Mucosa of rectum (tissue), 2 donors: Measurements from ENCODE around the gene MRPL14.

Experiments
- H3K27ac ChIP-seq, 2 donors: one replicate each; pipeline ENCODE4 v1.7.0; 2013; ENCODE audit warnings: inconsistent platforms in 2 of 2, low read depth in 2 of 2, low read length in 2 of 2
- H3K27me3 ChIP-seq, 2 donors: one replicate each; pipeline ENCODE4 v1.7.0; 2013; ENCODE audit warnings: low read length in 2 of 2; ENCODE audit not compliant: control insufficient read depth in 2 of 2, insufficient read depth in 2 of 2
- H3K36me3 ChIP-seq, 2 donors: one replicate each; pipeline ENCODE4 v1.7.0; 2013; ENCODE audit warnings: low read length in 2 of 2; ENCODE audit not compliant: control insufficient read depth in 2 of 2, insufficient read depth in 2 of 2
- H3K4me1 ChIP-seq, 2 donors: one replicate each; pipeline ENCODE4 v1.7.0; 2013; ENCODE audit warnings: low read length in 2 of 2, mild to moderate bottlenecking in 1 of 2; ENCODE audit not compliant: control insufficient read depth in 2 of 2, insufficient read depth in 2 of 2
- H3K4me3 ChIP-seq, 2 donors: one replicate each; pipeline ENCODE4 v1.7.0; 2013; ENCODE audit warnings: low read length in 2 of 2
- H3K9ac ChIP-seq, 2 donors: one replicate each; pipeline ENCODE4 v1.7.0; 2013; ENCODE audit warnings: low read length in 2 of 2, low read depth in 1 of 2, mild to moderate bottlenecking in 1 of 2
- H3K9me3 ChIP-seq, 2 donors: one replicate each; pipeline ENCODE4 v1.7.0; 2013; ENCODE audit warnings: low read length in 2 of 2; ENCODE audit not compliant: control insufficient read depth in 2 of 2
- donor health status: healthy.
- donor health status: Normal muscosa, but diverticular disease.

Gene MRPL14

GRCh38 chr6:44081753-44082152 is 45.5 kb downstream of the MRPL14 start:
- Histone ChIP-seq H3K4me1 (peaks cover 6 to 20% of the 10 kb centered on the region in 2 donors), H3K9me3 (no peaks in the 10 kb centered on the region), H3K27me3 (no peaks in the 10 kb centered on the region), H3K4me3 (no peak overlapping the region), H3K36me3 (no peaks in the 10 kb centered on the region), H3K9ac (no peak overlapping the region), H3K27ac (no peak overlapping the region)

DNA sequence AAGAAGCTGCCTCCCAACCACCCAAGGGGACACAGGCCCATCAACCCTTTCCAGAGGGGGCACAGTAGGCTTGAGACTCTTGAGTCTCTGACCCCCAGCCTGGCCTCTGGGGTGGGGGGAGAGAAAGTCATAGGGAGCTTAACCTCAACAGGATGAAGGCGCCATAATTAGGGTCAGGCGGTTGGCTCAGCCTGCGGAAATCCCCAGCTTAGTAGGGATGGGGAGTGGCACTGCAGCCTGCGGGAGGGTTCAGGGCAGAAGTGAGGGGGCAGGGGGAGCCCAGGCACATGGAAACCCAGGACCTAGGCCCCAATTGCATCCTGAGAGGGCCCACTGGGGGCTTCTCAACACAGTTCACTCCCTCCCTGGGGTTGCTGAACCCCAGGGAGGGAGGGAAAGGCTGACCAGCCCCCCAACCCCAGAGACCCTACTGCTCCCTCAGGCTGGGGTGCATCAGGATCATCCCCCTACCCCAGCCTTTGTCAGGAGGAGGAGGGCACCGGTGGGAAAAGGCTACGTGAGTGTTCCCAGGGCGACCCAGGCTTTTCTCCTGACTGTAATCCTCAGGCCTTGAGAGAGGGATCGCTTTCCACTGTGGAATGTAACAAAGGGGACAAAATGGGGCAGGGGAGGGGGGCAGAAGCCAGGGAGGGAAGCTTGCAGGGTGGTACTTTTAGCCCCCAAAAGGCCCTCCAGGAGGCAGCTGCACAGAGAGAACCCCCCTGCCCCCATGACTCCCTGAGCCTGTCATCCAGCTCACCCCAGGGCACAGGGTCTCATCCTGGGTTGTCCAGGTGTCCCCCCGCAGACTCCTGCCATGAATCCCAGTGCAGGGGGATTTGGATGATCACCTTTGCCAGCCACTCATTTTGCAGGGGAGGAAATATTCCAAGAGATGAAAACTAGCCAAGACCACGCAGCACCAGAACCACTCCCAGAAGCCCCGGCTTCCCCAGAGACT is 46.4 kb downstream of the MRPL14 start:
- Histone ChIP-seq H3K36me3 (no peaks in the 10 kb centered on the region), H3K4me3 (no peak overlapping the region), H3K27ac (no peak overlapping the region), H3K9ac (no peak overlapping the region), H3K9me3 (no peaks in the 10 kb centered on the region), H3K4me1 (peaks cover 7 to 28% of the 10 kb centered on the region in 2 donors), H3K27me3 (no peaks in the 10 kb centered on the region)

GRCh38 chr6:44079672-44080071 is 47.6 kb downstream of the MRPL14 start:
- H3K36me3 ChIP-seq: no peaks in the 10 kb centered on the region
- H3K4me1 ChIP-seq: peaks cover 12 to 30% of the 10 kb centered on the region in 2 donors
- H3K4me3 ChIP-seq: no peak overlapping the region
- no peaks in the 10 kb centered on the region for H3K9me3 ChIP-seq
- no peaks in the 10 kb centered on the region for H3K27me3 ChIP-seq
- H3K9ac ChIP-seq: no peak overlapping the region
- H3K27ac ChIP-seq: no peak overlapping the region

- H3K27ac ChIP-seq: no peak overlapping the region
- no peak overlapping the region for H3K9ac ChIP-seq
Observed at GRCh38 chr6:44078827-44079671, 48.2 kb downstream of the MRPL14 start.

DNA sequence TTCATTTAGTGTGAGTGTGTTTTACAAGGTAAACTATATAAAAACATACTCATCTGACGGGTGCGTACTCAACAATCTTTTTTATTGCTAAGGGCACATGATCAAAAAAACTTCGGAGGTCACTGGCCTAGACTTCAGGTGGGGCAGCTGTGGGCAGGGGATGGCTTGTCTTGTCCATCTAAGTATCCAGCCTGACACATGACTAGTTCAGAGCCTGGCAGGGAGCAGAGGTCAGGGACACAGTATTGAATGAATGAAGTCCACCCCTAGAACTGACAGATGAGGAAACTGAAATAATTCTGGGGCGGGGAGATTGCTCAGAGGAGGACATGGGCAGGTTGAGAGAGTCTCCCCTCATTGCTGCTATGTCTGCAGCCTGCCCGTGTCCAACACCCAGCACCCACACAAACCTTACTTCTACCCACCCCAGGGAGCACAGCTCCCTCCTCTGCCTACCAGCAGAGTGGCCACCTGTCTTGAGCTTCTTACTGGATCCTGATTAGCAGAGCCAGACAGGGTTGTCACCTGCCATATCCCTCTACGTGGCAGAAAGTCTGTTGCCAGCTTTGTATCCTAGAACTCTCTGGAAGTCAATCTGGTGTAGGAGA is 48.9 kb downstream of the MRPL14 start:
- H3K27ac ChIP-seq: no peak overlapping the region
- H3K36me3 ChIP-seq: no peaks in the 10 kb centered on the region
- no peak overlapping the region for H3K9ac ChIP-seq
- no peak overlapping the region for H3K4me3 ChIP-seq
- H3K27me3 ChIP-seq: no peaks in the 10 kb centered on the region
- peaks cover 24 to 43% of the 10 kb centered on the region in 2 donors for H3K4me1 ChIP-seq
- no peaks in the 10 kb centered on the region for H3K9me3 ChIP-seq

More at GRCh38 chr6:44078827-44079671, 48.2 kb downstream of the MRPL14 start:
- no peaks in the 10 kb centered on the region for H3K36me3 ChIP-seq
- H3K4me1 ChIP-seq: peaks cover 18 to 37% of the 10 kb centered on the region in 2 donors
- H3K9me3 ChIP-seq: no peaks in the 10 kb centered on the region
- H3K27me3 ChIP-seq: no peaks in the 10 kb centered on the region
- no peak overlapping the region for H3K4me3 ChIP-seq

DNA sequence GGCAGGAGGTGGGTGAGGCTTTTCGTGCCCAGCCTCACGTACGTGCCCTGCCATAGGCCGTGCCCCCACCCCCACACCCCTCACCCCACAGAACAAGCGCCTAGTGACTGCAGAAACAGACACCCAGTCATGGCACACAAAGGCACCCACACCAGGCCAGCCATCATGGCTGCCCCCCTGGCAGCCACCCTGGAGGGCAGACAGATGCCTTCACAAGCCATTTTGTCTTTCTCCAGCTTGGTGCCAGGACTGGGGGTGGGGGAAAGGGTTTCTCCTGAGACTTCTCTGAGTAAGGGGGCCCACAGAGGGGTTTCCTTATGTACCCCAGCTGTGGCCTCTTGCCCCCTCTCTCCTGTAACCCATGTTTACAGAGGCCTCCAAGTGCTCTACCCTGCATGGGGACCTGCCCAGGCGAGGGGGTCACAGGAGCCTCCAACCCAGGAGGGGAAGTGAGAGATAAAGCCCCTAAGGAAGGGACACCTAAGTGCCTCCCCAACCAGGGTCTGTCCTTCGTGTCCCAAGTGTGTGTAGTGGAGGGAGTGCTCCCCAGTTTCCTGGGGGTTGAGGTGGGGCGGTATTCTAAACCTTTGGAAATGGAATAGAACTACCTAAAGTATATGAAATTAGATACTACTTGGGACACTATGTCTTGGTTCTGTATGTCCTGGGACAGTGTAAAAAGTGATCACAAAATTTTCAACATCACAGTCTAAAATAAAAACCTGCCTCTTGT is 49.9 kb downstream of the MRPL14 start:
- peaks cover 24 to 50% of the 10 kb centered on the region in 2 donors for H3K4me1 ChIP-seq
- peak overlapping the region in 1 of 2 donors; percentile 9 for H3K9ac ChIP-seq
- no peak overlapping the region for H3K27ac ChIP-seq
- no peaks in the 10 kb centered on the region for H3K27me3 ChIP-seq
- no peaks in the 10 kb centered on the region for H3K36me3 ChIP-seq
- H3K4me3 ChIP-seq: no peak overlapping the region
- no peaks in the 10 kb centered on the region for H3K9me3 ChIP-seq

DNA sequence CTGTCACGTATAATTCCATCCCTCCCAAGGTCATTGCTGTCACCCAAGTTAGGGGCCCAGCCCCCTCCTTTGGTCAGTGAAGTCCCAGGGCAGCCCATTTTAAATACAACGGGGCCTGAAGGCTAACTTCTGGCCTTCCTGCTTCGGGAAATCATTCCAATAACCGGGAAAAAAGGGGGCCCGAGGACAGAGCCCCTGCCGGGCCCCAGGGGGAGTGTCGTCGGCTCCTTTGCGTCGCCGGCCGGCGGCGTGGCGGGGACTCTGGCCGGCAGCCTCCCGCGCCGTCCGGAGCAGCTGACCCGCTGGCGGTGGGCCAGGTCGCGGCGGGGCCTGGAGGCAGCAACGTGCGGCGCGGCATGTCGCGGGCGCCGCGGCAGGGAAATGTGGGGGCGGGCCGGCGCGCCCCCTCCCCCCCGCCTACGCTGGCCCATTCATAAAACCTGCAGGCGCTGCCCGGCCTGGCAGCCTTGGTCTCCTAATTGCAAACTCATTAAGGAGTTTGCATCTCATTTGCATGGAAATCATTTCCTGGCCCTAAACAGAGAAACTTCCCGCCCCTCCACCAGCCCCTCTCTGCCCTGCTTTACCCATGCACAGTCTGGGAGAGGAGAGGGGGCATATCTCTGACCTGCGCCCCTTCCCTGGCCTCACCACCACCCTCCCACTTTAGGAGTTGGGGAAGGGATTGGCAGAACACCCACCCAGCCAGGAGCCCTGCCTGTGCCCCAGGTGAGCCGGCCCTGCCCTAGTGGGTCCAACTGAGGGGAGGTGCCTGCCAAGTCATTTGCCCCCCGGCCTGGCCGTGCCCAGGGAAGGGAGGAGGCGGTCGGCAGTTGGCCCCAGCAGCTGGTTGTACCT is 50.7 kb downstream of the MRPL14 start:
- Histone ChIP-seq H3K4me1 (peaks cover 24 to 52% of the 10 kb centered on the region in 2 donors), H3K27ac (no peak overlapping the region), H3K9ac (peak overlapping the region in 1 of 2 donors; percentile 9), H3K27me3 (no peaks in the 10 kb centered on the region), H3K9me3 (no peaks in the 10 kb centered on the region), H3K36me3 (no peaks in the 10 kb centered on the region), H3K4me3 (peak overlapping the region in 1 of 2 donors; percentile 22)

DNA sequence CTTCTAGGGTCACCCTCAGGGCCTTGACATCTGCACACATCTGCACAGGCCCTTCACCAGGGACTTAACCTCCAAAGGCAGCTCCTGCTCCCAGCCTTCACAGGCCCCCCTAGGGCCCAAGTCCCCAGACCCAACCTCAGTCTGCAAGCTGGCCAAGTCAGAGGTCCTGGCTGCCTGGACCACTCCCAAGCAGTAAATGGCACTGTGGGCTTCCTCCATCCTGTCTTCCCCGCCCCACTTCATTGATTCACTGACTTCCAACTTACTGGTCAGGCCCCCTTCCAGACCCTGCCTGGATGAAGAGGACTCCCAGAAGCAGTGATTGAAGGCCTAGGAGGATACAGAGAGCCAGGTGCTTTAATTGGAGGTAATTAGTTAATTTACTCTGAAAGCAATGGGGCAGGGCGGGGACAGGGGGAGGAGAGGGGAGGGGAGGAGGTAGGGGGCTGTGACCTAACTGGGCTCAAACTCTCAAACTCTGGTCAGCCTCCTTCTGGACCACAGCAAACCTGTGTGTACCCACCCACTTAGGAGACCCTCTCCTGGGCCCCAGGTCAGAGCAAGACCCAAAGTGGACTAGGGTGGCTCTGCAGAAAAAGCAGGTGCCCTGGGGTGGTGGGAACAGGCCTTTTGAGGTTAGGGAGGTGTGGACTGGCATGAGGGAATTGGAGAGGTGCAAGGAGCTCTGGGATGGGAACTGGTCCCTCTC is 51.5 kb downstream of the MRPL14 start:
- peak overlapping the region in 1 of 2 donors; percentile 9 for H3K9ac ChIP-seq
- H3K4me1 ChIP-seq: peaks cover 24 to 52% of the 10 kb centered on the region in 2 donors
- H3K4me3 ChIP-seq: no peak overlapping the region
- H3K27me3 ChIP-seq: no peaks in the 10 kb centered on the region
- H3K9me3 ChIP-seq: no peaks in the 10 kb centered on the region
- H3K36me3 ChIP-seq: no peaks in the 10 kb centered on the region
- H3K27ac ChIP-seq: no peak overlapping the region
